ENCODE data around the gene WNT10A.
"Not testable (repeated sequence)": the region's sequence is repeated elsewhere in the genome, so short reads cannot be mapped to it uniquely, and the experiment has no call there.

The WNT10A gene

GRCh38 chr2:218895326-218895725 lies 14.7 kb downstream of the WNT10A start:
- DNase-seq = no peak

- no peak for DNase-seq
These were observed 15.3 kb downstream of the WNT10A start for GRCh38 chr2:218895759-218896500.

- no peak for DNase-seq
These were observed 16.1 kb downstream of the WNT10A start for GRCh38 chr2:218896501-218897393.

- DNase-seq = no peak
These were observed 16.9 kb downstream of the WNT10A start for GRCh38 chr2:218897394-218898108.

- peak; percentile 42 for DNase-seq
These were observed 17.6 kb downstream of the WNT10A start for GRCh38 chr2:218898109-218898878.

GRCh38 chr2:218899147-218899546 lies 18.5 kb downstream of the WNT10A start:
- DNase-seq = no peak

- no peak for DNase-seq
These were observed 21.8 kb downstream of the WNT10A start for GRCh38 chr2:218902427-218902826.

GRCh38 chr2:218904176-218904575 lies 23.5 kb downstream of the WNT10A start:
- no peak for DNase-seq

- DNase-seq = peak; percentile 93
These were observed 28.3 kb downstream of the WNT10A start for GRCh38 chr2:218908721-218909619.

- DNase-seq = no peak
These were observed 30.1 kb downstream of the WNT10A start for GRCh38 chr2:218910741-218911140.

- no peak for DNase-seq
These were observed 39.9 kb downstream of the WNT10A start for GRCh38 chr2:218920504-218920903.

GRCh38 chr2:218924757-218925156 lies 44.1 kb downstream of the WNT10A start:
- DNase-seq = no peak

- no peak for DNase-seq
These were observed 44.8 kb downstream of the WNT10A start for GRCh38 chr2:218925434-218925833.

- no peak for DNase-seq
These were observed 46.8 kb downstream of the WNT10A start for GRCh38 chr2:218927422-218927821.

GRCh38 chr2:218927876-218928275 lies 47.2 kb downstream of the WNT10A start:
- no peak for DNase-seq

- DNase-seq = not testable (repeated sequence)
These were observed 49.8 kb downstream of the WNT10A start for GRCh38 chr2:218930488-218930887.

- not testable (repeated sequence) for DNase-seq
These were observed 51.1 kb downstream of the WNT10A start for GRCh38 chr2:218931751-218932150.
